RWPE1 (cell line): ENCODE results near the gene ENTR1.
A peak's percentile ranks its signal among the peaks of the same experiment; 100 is the strongest.

Experiments
- CTCF ChIA-PET: fragments of 350-600 bp; sonication (Branson Sonifier 250); formaldehyde crosslinking; extraction: SDS; loops from one replicate; lab custom pipeline; 2021; lab: Yijun Ruan, JAX
- POLR2A ChIA-PET: fragments of 400-600 bp; formaldehyde crosslinking; extraction: SDS; loops from one replicate; lab custom pipeline; 2020; ENCODE audit warnings: antibody characterized with exemption; ENCODE audit not compliant: low non-redundant PET; lab: Yijun Ruan, JAX
- DNase-seq: peaks from one replicate; pipeline ENCODE4 v3.0.0; 2012; ENCODE audit warnings: low spot score
- H3K27ac ChIP-seq: fragments of 450-650 bp; 2 replicates; pipeline ENCODE4 v1.5.1; 2017
- CTCF ChIP-seq: fragments of 450-650 bp; conservative IDR thresholded peaks from 2 replicates; pipeline ENCODE4 v1.5.1; 2017; ENCODE audit warnings: low read depth, mild to moderate bottlenecking

Gene ENTR1

GRCh38 chr9:136378170-136379002 lies 32.0 kb downstream of the ENTR1 start:
- no peak for DNase-seq
- POLR2A ChIA-PET, result no interaction called here
- no peak for TF ChIP-seq CTCF
- no peak overlapping the region for H3K27ac ChIP-seq
- CTCF ChIA-PET, result no interaction called here

GRCh38 chr9:136377341-136378169 lies 32.9 kb downstream of the ENTR1 start:
- POLR2A ChIA-PET, result no interaction called here
- no peak for DNase-seq
- no peak for TF ChIP-seq CTCF
- CTCF ChIA-PET, result interaction anchor here (0.6 to 1.2 kb wide), 5 partner anchors 12 to 655 kb away, joined by 3 to 12 read pairs (median 3); partner anchors contain the start of gene DNLZ
- peak overlapping the region; percentile 42 for H3K27ac ChIP-seq

- ChIA-PET CTCF (interaction anchor here (0.5 kb wide), 1 partner anchor 297 kb away, joined by 3 read pairs; no protein-coding TSS in a partner anchor), POLR2A (no interaction called here)
- no peak for TF ChIP-seq CTCF
- no peak for DNase-seq
- H3K27ac ChIP-seq, result peak overlapping the region; percentile 42
Observed at GRCh38 chr9:136376457-136376856, 34.0 kb downstream of the ENTR1 start.

GRCh38 chr9:136375096-136375495 lies 35.3 kb downstream of the ENTR1 start:
- no peak for TF ChIP-seq CTCF
- POLR2A ChIA-PET, result no interaction called here
- no peak for DNase-seq
- peak overlapping the region; percentile 42 for H3K27ac ChIP-seq
- CTCF ChIA-PET, result interaction anchor here (0.5 to 1.9 kb wide), 6 partner anchors 13 to 150 kb away, joined by 3 to 7 read pairs (median 4); no protein-coding TSS in a partner anchor

GRCh38 chr9:136374183-136374575 lies 36.2 kb downstream of the ENTR1 start:
- ChIA-PET CTCF (interaction anchor here (0.7 to 1.9 kb wide), 2 partner anchors 8 to 27 kb away, joined by 3 to 6 read pairs; no protein-coding TSS in a partner anchor), POLR2A (no interaction called here)
- DNase-seq, result no peak
- H3K27ac ChIP-seq, result no peak overlapping the region; the same call in 1 of the 2 replicates
- no peak for TF ChIP-seq CTCF
